ENCODE results near the gene COL24A1. TPM values are rescaled to one million over a fixed set of nuclear protein-coding genes. Genes with fewer than 3 reads are reported as not detected.

COL24A1 gene
- total and polyA plus RNA-seq, 2 of the 8 experiments (the other 6 are each of a cell fraction or from before 2014, with no cell fraction given): 0.23 to 1.1 TPM

DNA sequence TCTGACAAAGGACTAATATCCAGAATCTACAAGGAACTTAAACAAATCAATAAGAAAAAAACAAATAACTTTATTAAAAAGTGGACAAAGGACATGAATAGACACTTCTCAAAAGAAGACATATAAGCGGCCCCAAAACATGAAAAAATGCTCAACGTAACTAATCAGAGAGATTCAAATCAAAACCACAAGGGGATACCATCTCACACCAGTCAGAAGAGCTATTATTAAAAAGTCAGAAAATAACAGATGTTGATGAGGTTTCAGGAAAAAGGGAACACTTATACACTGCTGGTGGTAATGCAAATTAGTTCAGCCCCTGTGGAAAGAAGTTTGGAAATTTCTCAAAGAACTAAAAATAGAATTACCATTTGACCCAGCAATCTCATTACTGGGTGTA, 102.2 kb downstream of the COL24A1 start (continued):
- TF ChIP-seq BACH1 (IDR thresholded peaks at IDR 0.05; ENCODE audit: low read length) (no peak), JUND (IDR thresholded peaks at IDR 0.05; ENCODE audit: low read length) (no peak), JUN (IDR thresholded peaks at IDR 0.05; ENCODE audit: low read depth, low read length) (no peak)

All from H1 (cell line).